H1 (cell line): ENCODE data around the gene TBX5. TPM values are rescaled to one million over a fixed set of nuclear protein-coding genes. Genes with fewer than 3 reads are reported as not detected.

ENCODE experiments used
- SIN3A ChIP-seq, 2 experiments: IDR thresholded peaks in 1 of 2; conservative IDR thresholded peaks in 1 of 2; 2 replicates each; pipeline ENCODE4 v1.6.1; 2011 to 2012; ENCODE audit warnings: low read length in 2 of 2, improper control_type of control experiment in 1 of 2, low read depth in 1 of 2, mild to moderate bottlenecking in 1 of 2
- polyA plus RNA-seq, 7 experiments: library from polyadenylated mRNA; depleted of rRNA in 3 of 7; stranded (reverse) in 5 of 7; unstranded in 2 of 7; fragments of >200 nt in 5 of 7; fragments of 200-250 nt in 2 of 7; gene quantifications; 1 replicate in 5 of 7; 2 replicates in 1 of 7; 4 replicates in 1 of 7; pipeline versions ENCODE4 v1.2.1 to v1.2.3, GENCODE V29; 2011 to 2013; ENCODE audit warnings: missing spikeins in 2 of 7, mixed read lengths in 2 of 7
- total RNA-seq: library from RNA; stranded (reverse); fragmentation: NEBNext Ultra II Directional; extraction: Animal tissue kit (Norgen Biotek cat#: 25700); gene quantifications from 2 replicates; pipeline ENCODE4 v1.2.1, GENCODE V29; 2021

The TBX5 gene
- total and polyA plus RNA-seq, 2 of the 8 experiments (the other 6 are each of a cell fraction or from before 2014, with no cell fraction given) = 0.05 TPM; not detected in 1

DNA sequence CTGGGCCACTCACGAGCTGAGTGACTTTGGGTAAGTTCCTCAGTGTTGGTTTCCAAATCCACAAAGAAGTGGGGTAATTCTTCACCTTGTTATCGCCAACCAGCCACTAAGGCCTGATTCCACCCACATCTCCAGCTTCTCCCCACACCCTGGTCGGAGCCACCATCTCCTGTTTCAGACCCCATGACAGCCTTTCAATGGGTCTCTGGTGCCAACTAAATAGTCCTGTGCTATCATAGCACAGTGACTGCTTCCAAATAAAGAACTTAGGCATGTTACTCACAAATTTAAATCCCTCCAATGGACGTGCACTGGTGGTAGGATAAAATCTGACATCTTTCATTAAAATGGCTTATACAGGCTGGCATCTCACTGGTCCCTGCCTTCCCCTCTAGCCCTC is 44.0 kb downstream of the TBX5 start (continued):
- TF ChIP-seq SIN3A (conservative IDR thresholded peaks at IDR 0.05 in 1 of 2, IDR thresholded peaks at IDR 0.05 in 1 of 2; ENCODE audit: low read depth in 1 of 2, low read length in 2 of 2) = no peak
